Measurements from ENCODE around the gene PDZD7.

PDZD7 gene

DNA sequence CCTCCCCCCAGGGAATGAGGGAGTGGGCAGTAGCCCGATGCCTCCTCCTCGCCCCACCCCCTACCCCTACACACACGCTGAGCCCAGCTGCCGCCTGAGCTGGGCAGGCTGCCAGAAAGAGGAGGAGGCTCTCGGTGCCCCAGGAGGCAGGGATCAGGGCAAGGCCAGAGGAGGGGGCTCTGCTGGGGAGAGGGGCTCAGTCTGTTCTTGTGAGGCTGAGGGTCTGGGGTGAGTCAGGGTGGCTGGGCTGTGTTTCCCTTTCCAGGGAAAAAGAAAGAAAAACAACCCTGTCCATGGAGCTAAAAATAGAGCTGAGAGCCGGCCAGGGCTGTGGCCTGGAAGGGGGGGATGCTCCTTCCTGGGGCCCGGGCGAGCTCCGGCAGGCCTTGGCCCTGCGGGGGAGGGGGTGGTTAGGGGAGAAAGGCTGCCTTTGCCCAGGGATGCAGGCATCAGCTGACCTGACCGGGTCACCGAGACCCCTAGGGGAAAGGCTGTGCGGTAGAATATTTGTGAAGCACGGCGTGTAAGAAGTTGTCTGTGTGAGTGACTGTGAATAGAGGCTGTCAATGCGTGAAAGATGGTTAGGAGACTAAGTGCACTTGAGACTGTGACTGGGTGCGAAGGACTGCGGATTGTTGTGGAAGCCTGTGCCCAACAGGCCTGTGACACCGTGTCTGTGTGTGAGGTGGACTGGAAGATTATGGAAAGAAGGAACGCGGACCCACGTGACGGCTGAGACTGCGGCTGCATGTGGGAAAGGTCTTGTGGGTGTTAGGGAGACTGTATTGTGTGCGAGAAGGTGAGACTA lies 32.5 kb downstream of the PDZD7 start (continued):
- TF ChIP-seq, protein P1, sequence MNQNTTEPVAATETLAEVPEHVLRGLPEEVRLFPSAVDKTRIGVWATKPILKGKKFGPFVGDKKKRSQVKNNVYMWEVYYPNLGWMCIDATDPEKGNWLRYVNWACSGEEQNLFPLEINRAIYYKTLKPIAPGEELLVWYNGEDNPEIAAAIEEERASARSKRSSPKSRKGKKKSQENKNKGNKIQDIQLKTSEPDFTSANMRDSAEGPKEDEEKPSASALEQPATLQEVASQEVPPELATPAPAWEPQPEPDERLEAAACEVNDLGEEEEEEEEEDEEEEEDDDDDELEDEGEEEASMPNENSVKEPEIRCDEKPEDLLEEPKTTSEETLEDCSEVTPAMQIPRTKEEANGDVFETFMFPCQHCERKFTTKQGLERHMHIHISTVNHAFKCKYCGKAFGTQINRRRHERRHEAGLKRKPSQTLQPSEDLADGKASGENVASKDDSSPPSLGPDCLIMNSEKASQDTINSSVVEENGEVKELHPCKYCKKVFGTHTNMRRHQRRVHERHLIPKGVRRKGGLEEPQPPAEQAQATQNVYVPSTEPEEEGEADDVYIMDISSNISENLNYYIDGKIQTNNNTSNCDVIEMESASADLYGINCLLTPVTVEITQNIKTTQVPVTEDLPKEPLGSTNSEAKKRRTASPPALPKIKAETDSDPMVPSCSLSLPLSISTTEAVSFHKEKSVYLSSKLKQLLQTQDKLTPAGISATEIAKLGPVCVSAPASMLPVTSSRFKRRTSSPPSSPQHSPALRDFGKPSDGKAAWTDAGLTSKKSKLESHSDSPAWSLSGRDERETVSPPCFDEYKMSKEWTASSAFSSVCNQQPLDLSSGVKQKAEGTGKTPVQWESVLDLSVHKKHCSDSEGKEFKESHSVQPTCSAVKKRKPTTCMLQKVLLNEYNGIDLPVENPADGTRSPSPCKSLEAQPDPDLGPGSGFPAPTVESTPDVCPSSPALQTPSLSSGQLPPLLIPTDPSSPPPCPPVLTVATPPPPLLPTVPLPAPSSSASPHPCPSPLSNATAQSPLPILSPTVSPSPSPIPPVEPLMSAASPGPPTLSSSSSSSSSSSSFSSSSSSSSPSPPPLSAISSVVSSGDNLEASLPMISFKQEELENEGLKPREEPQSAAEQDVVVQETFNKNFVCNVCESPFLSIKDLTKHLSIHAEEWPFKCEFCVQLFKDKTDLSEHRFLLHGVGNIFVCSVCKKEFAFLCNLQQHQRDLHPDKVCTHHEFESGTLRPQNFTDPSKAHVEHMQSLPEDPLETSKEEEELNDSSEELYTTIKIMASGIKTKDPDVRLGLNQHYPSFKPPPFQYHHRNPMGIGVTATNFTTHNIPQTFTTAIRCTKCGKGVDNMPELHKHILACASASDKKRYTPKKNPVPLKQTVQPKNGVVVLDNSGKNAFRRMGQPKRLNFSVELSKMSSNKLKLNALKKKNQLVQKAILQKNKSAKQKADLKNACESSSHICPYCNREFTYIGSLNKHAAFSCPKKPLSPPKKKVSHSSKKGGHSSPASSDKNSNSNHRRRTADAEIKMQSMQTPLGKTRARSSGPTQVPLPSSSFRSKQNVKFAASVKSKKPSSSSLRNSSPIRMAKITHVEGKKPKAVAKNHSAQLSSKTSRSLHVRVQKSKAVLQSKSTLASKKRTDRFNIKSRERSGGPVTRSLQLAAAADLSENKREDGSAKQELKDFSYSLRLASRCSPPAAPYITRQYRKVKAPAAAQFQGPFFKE (tag by site-specific recombination; IDR thresholded peaks at IDR 0.05; ENCODE audit: borderline replicate concordance): no peak
- TF ChIP-seq HOXA7 (CRISPR knock-in tag; IDR thresholded peaks at IDR 0.05; ENCODE audit: borderline replicate concordance) (no peak), ZNF585B (tag by site-specific recombination; IDR thresholded peaks at IDR 0.05) (no peak), ZNF391 (tag by site-specific recombination; IDR thresholded peaks at IDR 0.05; ENCODE audit: borderline replicate concordance, low read depth) (no peak), KLF1 (tag by site-specific recombination; IDR thresholded peaks at IDR 0.05) (peak; percentile 57), ZNF202 (tag by site-specific recombination; IDR thresholded peaks at IDR 0.05; ENCODE audit: borderline replicate concordance) (no peak), ZNF624 (tag by site-specific recombination; IDR thresholded peaks at IDR 0.05) (no peak), ZNF350 (tag by site-specific recombination; IDR thresholded peaks at IDR 0.05) (no peak), ZNF530 (tag by site-specific recombination; IDR thresholded peaks at IDR 0.05; ENCODE audit: low read depth) (no peak), ZFP3 (tag by site-specific recombination; IDR thresholded peaks at IDR 0.05; ENCODE audit: low read depth) (no peak), ZNF239 (tag by site-specific recombination; IDR thresholded peaks at IDR 0.05) (no peak), ZFHX2 (tag by site-specific recombination; conservative IDR thresholded peaks at IDR 0.05) (peak; percentile 94), MYNN (tag by site-specific recombination; IDR thresholded peaks at IDR 0.05; ENCODE audit: borderline replicate concordance) (no peak), GFI1B (tag by site-specific recombination; IDR thresholded peaks at IDR 0.05) (no peak), ZNF660 (tag by site-specific recombination; IDR thresholded peaks at IDR 0.05) (no peak; the same call in 1 of the 2 replicates), ZNF366 (tag by site-specific recombination; conservative IDR thresholded peaks at IDR 0.05) (no peak; the same call in none of the 2 replicates), KLF7 (tag by site-specific recombination; IDR thresholded peaks at IDR 0.05; ENCODE audit: borderline replicate concordance) (no peak; the same call in 1 of the 2 replicates), KLF16 (tag by site-specific recombination; IDR thresholded peaks at IDR 0.05) (no peak; the same call in 1 of the 2 replicates), PRDM1 (tag by site-specific recombination; IDR thresholded peaks at IDR 0.05) (no peak), ZNF292 (tag by site-specific recombination; IDR thresholded peaks at IDR 0.05; ENCODE audit: borderline replicate concordance, low read depth) (no peak)
- TF ChIP-seq, protein P2, sequence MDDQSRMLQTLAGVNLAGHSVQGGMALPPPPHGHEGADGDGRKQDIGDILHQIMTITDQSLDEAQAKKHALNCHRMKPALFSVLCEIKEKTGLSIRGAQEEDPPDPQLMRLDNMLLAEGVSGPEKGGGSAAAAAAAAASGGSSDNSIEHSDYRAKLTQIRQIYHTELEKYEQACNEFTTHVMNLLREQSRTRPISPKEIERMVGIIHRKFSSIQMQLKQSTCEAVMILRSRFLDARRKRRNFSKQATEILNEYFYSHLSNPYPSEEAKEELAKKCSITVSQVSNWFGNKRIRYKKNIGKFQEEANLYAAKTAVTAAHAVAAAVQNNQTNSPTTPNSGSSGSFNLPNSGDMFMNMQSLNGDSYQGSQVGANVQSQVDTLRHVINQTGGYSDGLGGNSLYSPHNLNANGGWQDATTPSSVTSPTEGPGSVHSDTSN (CRISPR knock-in tag; IDR thresholded peaks at IDR 0.05): no peak
- TF ChIP-seq, protein P3, sequence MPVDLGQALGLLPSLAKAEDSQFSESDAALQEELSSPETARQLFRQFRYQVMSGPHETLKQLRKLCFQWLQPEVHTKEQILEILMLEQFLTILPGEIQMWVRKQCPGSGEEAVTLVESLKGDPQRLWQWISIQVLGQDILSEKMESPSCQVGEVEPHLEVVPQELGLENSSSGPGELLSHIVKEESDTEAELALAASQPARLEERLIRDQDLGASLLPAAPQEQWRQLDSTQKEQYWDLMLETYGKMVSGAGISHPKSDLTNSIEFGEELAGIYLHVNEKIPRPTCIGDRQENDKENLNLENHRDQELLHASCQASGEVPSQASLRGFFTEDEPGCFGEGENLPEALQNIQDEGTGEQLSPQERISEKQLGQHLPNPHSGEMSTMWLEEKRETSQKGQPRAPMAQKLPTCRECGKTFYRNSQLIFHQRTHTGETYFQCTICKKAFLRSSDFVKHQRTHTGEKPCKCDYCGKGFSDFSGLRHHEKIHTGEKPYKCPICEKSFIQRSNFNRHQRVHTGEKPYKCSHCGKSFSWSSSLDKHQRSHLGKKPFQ (tag by site-specific recombination; IDR thresholded peaks at IDR 0.05): 0 out of 2 replicates have a peak, but pooled peaks have one; percentile 39
- TF ChIP-seq, protein P4, sequence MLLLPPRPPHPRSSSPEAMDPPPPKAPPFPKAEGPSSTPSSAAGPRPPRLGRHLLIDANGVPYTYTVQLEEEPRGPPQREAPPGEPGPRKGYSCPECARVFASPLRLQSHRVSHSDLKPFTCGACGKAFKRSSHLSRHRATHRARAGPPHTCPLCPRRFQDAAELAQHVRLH (tag by site-specific recombination; IDR thresholded peaks at IDR 0.05): no peak
- TF ChIP-seq, protein P5, sequence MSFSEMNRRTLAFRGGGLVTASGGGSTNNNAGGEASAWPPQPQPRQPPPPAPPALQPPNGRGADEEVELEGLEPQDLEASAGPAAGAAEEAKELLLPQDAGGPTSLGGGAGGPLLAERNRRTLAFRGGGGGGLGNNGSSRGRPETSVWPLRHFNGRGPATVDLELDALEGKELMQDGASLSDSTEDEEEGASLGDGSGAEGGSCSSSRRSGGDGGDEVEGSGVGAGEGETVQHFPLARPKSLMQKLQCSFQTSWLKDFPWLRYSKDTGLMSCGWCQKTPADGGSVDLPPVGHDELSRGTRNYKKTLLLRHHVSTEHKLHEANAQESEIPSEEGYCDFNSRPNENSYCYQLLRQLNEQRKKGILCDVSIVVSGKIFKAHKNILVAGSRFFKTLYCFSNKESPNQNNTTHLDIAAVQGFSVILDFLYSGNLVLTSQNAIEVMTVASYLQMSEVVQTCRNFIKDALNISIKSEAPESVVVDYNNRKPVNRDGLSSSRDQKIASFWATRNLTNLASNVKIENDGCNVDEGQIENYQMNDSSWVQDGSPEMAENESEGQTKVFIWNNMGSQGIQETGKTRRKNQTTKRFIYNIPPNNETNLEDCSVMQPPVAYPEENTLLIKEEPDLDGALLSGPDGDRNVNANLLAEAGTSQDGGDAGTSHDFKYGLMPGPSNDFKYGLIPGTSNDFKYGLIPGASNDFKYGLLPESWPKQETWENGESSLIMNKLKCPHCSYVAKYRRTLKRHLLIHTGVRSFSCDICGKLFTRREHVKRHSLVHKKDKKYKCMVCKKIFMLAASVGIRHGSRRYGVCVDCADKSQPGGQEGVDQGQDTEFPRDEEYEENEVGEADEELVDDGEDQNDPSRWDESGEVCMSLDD (tag by site-specific recombination; IDR thresholded peaks at IDR 0.05): no peak
